ENCODE measurements around the gene SLC5A4. TPM values are rescaled to one million over a fixed set of nuclear protein-coding genes. Genes with fewer than 3 reads are reported as not detected.

The SLC5A4 gene
- total and polyA plus RNA-seq, 4 donors: 0.03 to 0.75 (median 0.19) TPM

GRCh38 chr22:32202539-32203180, 52.5 kb downstream of the SLC5A4 start:
- TF ChIP-seq RXRA (IDR thresholded peaks at IDR 0.05) (peak in 1 of 2 donors; percentile 21), HNF4G (IDR thresholded peaks at IDR 0.05) (peak; percentile 86), YY1 (IDR thresholded peaks at IDR 0.05) (peak; percentile 72), JUND (IDR thresholded peaks at IDR 0.05) (no peak), SP1 (IDR thresholded peaks at IDR 0.05) (peak; percentile 66), REST (IDR thresholded peaks at IDR 0.05) (peak; percentile 44), ATF3 (IDR thresholded peaks at IDR 0.05) (no peak), RAD21 (IDR thresholded peaks at IDR 0.05) (peak; percentile 84 to 87), CTCF (IDR thresholded peaks at IDR 0.05; ENCODE audit: low read depth, low read length, missing input control) (peak; percentile 78), GABPA (IDR thresholded peaks at IDR 0.05 in 1 of 2, conservative IDR thresholded peaks at IDR 0.05 in 1 of 2) (no peak), HNF4A (conservative IDR thresholded peaks at IDR 0.05) (peak; percentile 90)
- Histone ChIP-seq H3K27ac (ENCODE audit: low read depth in 1 of 2, low read length in 2 of 2) (no peak overlapping the region), H3K27me3 (ENCODE audit: control insufficient read depth in 4 of 4, insufficient read depth in 4 of 4, low read length in 3 of 4) (no peaks in the 10 kb centered on the region), H3K36me3 (ENCODE audit: control insufficient read depth in 4 of 4, insufficient read depth in 3 of 4, low read depth in 1 of 4, low read length in 3 of 4) (no peaks in the 10 kb centered on the region), H3K4me1 (ENCODE audit: control insufficient read depth in 4 of 4, insufficient read depth in 4 of 4, low read length in 3 of 4) (peaks cover 3 to 25% (median 12%) of the 10 kb centered on the region in 4 donors), H3K9ac (ENCODE audit: low read depth in 1 of 2, low read length in 2 of 2) (no peak overlapping the region), H3K4me3 (ENCODE audit: low read depth in 1 of 3, low read length in 3 of 3) (peak overlapping the region in 2 of 3 donors; percentile 30), H3K9me3 (ENCODE audit: control insufficient read depth in 4 of 4, low read length in 3 of 4) (no peaks in the 10 kb centered on the region)
- peak; percentile 66 for DNase-seq (ENCODE audit: low spot score)
- 13% methylated on average over 29 of the region's 29 CpGs for WGBS

- Histone ChIP-seq H3K9me3 (ENCODE audit: control insufficient read depth in 4 of 4, low read length in 3 of 4) (no peaks in the 10 kb centered on the region), H3K9ac (ENCODE audit: low read depth in 1 of 2, low read length in 2 of 2) (no peak overlapping the region), H3K27me3 (ENCODE audit: control insufficient read depth in 4 of 4, insufficient read depth in 4 of 4, low read length in 3 of 4) (no peaks in the 10 kb centered on the region), H3K27ac (ENCODE audit: low read depth in 1 of 2, low read length in 2 of 2) (no peak overlapping the region), H3K4me3 (ENCODE audit: low read depth in 1 of 3, low read length in 3 of 3) (no peak overlapping the region), H3K36me3 (ENCODE audit: control insufficient read depth in 4 of 4, insufficient read depth in 3 of 4, low read depth in 1 of 4, low read length in 3 of 4) (no peaks in the 10 kb centered on the region), H3K4me1 (ENCODE audit: control insufficient read depth in 4 of 4, insufficient read depth in 4 of 4, low read length in 3 of 4) (peaks cover 3 to 25% (median 11%) of the 10 kb centered on the region in 4 donors)
- DNase-seq (ENCODE audit: low spot score): no peak
- no peak for TF ChIP-seq REST (IDR thresholded peaks at IDR 0.05)
- TF ChIP-seq NR2F2 (IDR thresholded peaks at IDR 0.05): no peak
- TF ChIP-seq SP1 (IDR thresholded peaks at IDR 0.05): no peak
- TF ChIP-seq GABPA (IDR thresholded peaks at IDR 0.05 in 1 of 2, conservative IDR thresholded peaks at IDR 0.05 in 1 of 2): no peak
- no peak for TF ChIP-seq YY1 (IDR thresholded peaks at IDR 0.05)
- TF ChIP-seq TAF1 (conservative IDR thresholded peaks at IDR 0.05): no peak
- no peak for TF ChIP-seq JUND (IDR thresholded peaks at IDR 0.05)
- no peak for TF ChIP-seq FOXA2 (IDR thresholded peaks at IDR 0.05)
- TF ChIP-seq ATF3 (IDR thresholded peaks at IDR 0.05): no peak
- TF ChIP-seq RXRA (IDR thresholded peaks at IDR 0.05): no peak
- TF ChIP-seq HNF4A (conservative IDR thresholded peaks at IDR 0.05): no peak
- WGBS: 16% methylated on average over 4 of the region's 4 CpGs
These were observed 53.0 kb downstream of the SLC5A4 start for GRCh38 chr22:32202161-32202538.

All from liver (tissue), 9 donors.